Adrenal gland (tissue), 5 donors: ENCODE results near the gene CD164.

ENCODE experiments used
- POLR2A ChIP-seq, 2 donors: fragments of 450-650 bp; IDR thresholded peaks; one replicate each; pipeline ENCODE4 v1.6.1; 2017; ENCODE audit warnings: antibody characterized with exemption in 2 of 2, mild to moderate bottlenecking in 2 of 2, moderate library complexity in 1 of 2
- TF ChIP-seq, protein P1 (sequence below), 6 experiments: fragments of 450-650 bp in 4 of 6; fragments of 200-600 bp in 2 of 6; sonication (generic) in 1 of 6; IDR thresholded peaks; 1 replicate in 5 of 6; 2 replicates in 1 of 6; pipeline versions ENCODE4 v1.5.1 to v1.8.0; 2016 to 2021; ENCODE audit warnings: antibody characterized with exemption in 6 of 6, mild to moderate bottlenecking in 2 of 6, moderate library complexity in 1 of 6
- donor health status: DM: no; HTN: no; CAD: no.

DNA sequence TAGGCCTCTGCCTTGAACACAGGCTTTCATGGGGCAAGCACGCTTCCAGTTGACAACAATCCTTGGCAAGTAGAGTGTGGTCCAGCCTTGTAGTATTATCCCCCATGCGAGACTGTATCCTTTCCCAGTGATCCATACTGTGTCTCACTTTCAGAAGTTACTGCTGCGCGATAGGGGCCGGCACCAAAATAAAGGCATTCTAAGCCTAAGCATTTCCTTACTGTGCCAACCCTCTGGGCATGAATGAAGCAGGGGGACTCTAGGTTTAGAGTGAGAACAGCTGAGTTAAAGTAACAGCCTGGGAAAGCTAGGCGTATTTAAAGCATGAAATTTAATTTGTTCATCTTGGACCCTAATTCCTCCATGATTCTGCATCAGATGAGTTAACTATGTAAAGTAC, 39.4 kb downstream of the CD164 start:
- TF ChIP-seq, protein P1, sequence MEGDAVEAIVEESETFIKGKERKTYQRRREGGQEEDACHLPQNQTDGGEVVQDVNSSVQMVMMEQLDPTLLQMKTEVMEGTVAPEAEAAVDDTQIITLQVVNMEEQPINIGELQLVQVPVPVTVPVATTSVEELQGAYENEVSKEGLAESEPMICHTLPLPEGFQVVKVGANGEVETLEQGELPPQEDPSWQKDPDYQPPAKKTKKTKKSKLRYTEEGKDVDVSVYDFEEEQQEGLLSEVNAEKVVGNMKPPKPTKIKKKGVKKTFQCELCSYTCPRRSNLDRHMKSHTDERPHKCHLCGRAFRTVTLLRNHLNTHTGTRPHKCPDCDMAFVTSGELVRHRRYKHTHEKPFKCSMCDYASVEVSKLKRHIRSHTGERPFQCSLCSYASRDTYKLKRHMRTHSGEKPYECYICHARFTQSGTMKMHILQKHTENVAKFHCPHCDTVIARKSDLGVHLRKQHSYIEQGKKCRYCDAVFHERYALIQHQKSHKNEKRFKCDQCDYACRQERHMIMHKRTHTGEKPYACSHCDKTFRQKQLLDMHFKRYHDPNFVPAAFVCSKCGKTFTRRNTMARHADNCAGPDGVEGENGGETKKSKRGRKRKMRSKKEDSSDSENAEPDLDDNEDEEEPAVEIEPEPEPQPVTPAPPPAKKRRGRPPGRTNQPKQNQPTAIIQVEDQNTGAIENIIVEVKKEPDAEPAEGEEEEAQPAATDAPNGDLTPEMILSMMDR (IDR thresholded peaks at IDR 0.05), result no peak
- TF ChIP-seq POLR2A (IDR thresholded peaks at IDR 0.05), result no peak
